Measurements from ENCODE around the gene AGAP1. TPM values are rescaled to one million over a fixed set of nuclear protein-coding genes. Genes with fewer than 3 reads are reported as not detected.

AGAP1 gene
- total RNA-seq, 1 donor from 2014 or later = 43.8 TPM

DNA sequence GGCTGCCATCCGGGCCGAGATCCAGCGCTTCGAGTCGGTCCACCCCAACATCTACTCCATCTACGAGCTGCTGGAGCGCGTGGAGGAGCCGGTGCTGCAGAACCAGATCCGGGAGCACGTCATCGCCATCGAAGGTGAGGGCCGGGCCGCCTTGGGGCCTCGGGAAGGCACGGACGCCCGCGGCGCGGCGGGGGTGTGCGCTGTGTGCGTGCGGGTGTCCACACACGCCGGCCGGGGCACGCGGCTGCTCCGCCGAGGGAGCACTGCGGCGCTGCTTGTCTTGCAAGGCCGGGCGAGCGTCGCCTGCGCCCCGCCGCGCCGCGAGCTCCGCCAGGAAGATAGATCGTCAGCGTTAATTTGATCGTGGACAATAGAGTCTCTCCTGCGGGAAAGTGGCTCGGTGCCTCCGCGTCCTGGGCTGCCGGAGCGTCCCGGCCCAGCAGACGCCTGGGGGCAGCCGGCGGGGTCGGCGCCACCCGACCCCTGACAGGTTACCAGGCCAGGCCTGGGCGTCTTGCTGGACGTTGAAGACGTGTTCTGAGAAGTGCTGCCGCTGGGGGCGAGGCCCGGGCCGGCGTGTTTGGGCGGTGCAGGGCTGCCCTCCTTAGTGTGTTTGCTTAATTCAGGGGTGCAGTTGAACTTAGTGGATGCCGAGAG is 1.0 kb downstream of the AGAP1 start:
- no peak for DNase-seq (ENCODE audit: extremely low spot score, unreplicated experiment)
- peaks cover 9% of the 10 kb centered on the region for H3K9me3 Mint-ChIP-seq (ENCODE audit: unreplicated experiment)
- H3K4me1 Mint-ChIP-seq (ENCODE audit: unreplicated experiment) = peaks cover 33% of the 10 kb centered on the region
- H3K36me3 Mint-ChIP-seq (ENCODE audit: unreplicated experiment) = no peaks in the 10 kb centered on the region
- TF ChIP-seq, protein P1, sequence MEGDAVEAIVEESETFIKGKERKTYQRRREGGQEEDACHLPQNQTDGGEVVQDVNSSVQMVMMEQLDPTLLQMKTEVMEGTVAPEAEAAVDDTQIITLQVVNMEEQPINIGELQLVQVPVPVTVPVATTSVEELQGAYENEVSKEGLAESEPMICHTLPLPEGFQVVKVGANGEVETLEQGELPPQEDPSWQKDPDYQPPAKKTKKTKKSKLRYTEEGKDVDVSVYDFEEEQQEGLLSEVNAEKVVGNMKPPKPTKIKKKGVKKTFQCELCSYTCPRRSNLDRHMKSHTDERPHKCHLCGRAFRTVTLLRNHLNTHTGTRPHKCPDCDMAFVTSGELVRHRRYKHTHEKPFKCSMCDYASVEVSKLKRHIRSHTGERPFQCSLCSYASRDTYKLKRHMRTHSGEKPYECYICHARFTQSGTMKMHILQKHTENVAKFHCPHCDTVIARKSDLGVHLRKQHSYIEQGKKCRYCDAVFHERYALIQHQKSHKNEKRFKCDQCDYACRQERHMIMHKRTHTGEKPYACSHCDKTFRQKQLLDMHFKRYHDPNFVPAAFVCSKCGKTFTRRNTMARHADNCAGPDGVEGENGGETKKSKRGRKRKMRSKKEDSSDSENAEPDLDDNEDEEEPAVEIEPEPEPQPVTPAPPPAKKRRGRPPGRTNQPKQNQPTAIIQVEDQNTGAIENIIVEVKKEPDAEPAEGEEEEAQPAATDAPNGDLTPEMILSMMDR (IDR thresholded peaks at IDR 0.05) = no peak
- peak overlapping the region; percentile 38 for H3K27ac Mint-ChIP-seq (ENCODE audit: unreplicated experiment)
- H3K27me3 Mint-ChIP-seq (ENCODE audit: unreplicated experiment) = peaks cover 2% of the 10 kb centered on the region
- H3K4me3 Mint-ChIP-seq (ENCODE audit: unreplicated experiment) = peak overlapping the region; percentile 83

DNA sequence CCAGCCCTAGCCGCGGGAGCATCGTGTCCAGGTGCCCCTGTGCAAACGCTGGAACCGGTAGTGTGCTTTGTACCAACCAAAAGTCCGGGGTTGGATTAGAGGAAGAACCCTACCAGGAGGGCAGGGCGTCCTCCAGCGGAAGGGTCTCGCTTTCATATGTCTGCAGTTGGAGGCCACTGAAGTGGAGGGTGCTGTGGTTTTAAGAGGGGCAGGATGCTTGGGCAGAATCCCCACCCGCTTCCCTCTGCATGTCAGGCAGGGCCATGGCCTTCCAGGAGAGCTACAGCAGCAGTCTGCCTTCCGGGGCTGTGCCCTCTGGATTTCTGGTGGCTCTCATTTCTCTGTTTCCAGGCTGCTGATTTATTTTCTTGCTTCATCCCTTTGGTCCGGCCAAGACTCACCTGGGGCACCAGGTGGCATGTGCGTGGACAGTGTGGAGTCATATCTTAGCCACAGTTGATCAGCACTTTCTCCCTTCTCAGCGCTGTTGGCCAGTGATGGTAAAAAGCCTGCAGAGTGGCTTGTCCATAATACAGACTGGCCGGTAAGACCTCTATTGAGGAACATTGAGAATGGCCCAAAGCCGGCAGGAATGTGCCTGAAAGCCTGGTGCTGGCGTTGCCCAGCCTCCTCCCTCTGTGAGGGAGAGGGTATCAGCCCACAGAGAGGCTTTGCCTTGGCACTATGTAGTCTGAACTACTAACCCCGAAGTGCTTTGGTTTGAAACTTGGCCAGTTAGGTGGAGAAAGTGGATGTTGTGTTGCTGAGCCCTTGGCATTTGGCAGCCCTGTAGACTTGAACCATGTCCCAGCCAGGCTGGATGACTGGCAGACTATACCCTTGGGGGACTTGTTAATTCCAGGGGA is 1.8 kb downstream of the AGAP1 start:
- peaks cover 38% of the 10 kb centered on the region for H3K4me1 Mint-ChIP-seq (ENCODE audit: unreplicated experiment)
- peak overlapping the region; percentile 38 for H3K27ac Mint-ChIP-seq (ENCODE audit: unreplicated experiment)
- H3K27me3 Mint-ChIP-seq (ENCODE audit: unreplicated experiment) = no peaks in the 10 kb centered on the region
- DNase-seq (ENCODE audit: extremely low spot score, unreplicated experiment) = no peak
- TF ChIP-seq, protein P1 (IDR thresholded peaks at IDR 0.05) = peak; percentile 18
- H3K9me3 Mint-ChIP-seq (ENCODE audit: unreplicated experiment) = peaks cover 5% of the 10 kb centered on the region
- peak overlapping the region; percentile 83 for H3K4me3 Mint-ChIP-seq (ENCODE audit: unreplicated experiment)
- no peaks in the 10 kb centered on the region for H3K36me3 Mint-ChIP-seq (ENCODE audit: unreplicated experiment)

DNA sequence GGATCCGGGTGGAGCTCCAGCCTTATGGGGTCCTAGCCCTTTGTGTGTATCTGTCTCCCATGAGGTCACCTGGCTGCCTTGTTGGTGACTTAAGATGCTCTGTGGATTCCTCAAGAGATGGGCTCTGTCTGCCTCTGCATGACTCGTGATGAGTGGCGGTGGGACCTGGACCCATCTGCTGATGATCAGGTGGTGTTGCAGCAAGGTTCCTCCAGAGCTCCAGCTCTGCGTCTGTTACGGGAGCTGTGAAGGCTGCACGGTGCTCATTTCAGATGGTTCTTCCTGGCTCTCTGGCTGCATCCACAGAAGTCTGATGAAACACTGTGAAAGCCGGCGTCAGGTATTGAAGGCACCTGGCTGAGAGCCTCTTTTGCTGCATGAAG is 2.4 kb downstream of the AGAP1 start:
- TF ChIP-seq, protein P1 (IDR thresholded peaks at IDR 0.05) = no peak
- Mint-ChIP-seq H3K4me1 (ENCODE audit: unreplicated experiment) (peaks cover 44% of the 10 kb centered on the region), H3K9me3 (ENCODE audit: unreplicated experiment) (peaks cover 5% of the 10 kb centered on the region), H3K36me3 (ENCODE audit: unreplicated experiment) (no peaks in the 10 kb centered on the region), H3K27ac (ENCODE audit: unreplicated experiment) (no peak overlapping the region), H3K27me3 (ENCODE audit: unreplicated experiment) (no peaks in the 10 kb centered on the region), H3K4me3 (ENCODE audit: unreplicated experiment) (peak overlapping the region; percentile 83)
- DNase-seq (ENCODE audit: extremely low spot score, unreplicated experiment) = no peak

DNA sequence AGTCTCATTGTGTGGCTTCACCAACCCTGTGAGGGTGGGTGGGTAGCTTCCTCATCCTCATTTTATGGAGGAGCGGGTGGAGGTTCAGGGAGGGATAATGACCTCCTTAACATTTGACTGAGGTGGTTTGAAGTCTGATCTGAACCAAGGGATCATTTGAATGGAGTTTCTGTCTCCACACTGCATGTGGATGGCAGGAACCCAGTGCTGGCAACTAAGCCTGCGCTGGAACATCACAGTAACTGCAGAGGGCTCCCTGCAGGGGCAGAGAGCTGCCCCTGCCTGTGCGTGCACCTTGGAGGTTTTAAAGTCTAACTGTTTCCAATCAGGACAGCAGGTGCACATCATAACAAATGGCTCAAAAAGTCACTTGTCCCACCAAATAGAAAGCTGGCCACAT is 3.3 kb downstream of the AGAP1 start:
- no peak for DNase-seq (ENCODE audit: extremely low spot score, unreplicated experiment)
- Mint-ChIP-seq H3K4me3 (ENCODE audit: unreplicated experiment) (no peak overlapping the region), H3K27me3 (ENCODE audit: unreplicated experiment) (no peaks in the 10 kb centered on the region), H3K36me3 (ENCODE audit: unreplicated experiment) (no peaks in the 10 kb centered on the region), H3K4me1 (ENCODE audit: unreplicated experiment) (peaks cover 52% of the 10 kb centered on the region), H3K27ac (ENCODE audit: unreplicated experiment) (no peak overlapping the region), H3K9me3 (ENCODE audit: unreplicated experiment) (peaks cover 2% of the 10 kb centered on the region)
- TF ChIP-seq, protein P1 (IDR thresholded peaks at IDR 0.05) = no peak

DNA sequence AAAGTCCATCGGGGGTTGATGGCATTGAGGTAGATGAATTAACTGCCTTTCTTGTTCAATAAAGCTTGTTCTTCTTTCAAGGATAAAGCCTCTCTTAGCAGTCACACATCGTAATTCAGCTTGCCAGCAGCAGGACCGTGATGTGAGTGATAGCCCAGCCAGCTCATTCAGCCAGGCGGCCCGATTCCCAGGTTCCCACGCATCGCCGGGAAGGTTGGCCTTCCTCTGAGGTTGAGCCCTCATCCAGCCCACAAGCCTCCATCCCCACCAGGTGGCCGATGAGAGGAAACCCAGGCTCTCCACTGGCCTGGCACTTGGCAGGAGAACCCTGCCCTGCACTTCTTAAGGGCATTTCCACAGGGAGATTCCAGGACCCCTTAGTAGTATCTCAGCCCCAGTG is 4.7 kb downstream of the AGAP1 start:
- Mint-ChIP-seq H3K27ac (ENCODE audit: unreplicated experiment) (no peak overlapping the region), H3K36me3 (ENCODE audit: unreplicated experiment) (no peaks in the 10 kb centered on the region), H3K4me3 (ENCODE audit: unreplicated experiment) (no peak overlapping the region), H3K9me3 (ENCODE audit: unreplicated experiment) (no peaks in the 10 kb centered on the region), H3K27me3 (ENCODE audit: unreplicated experiment) (no peaks in the 10 kb centered on the region), H3K4me1 (ENCODE audit: unreplicated experiment) (peaks cover 53% of the 10 kb centered on the region)
- TF ChIP-seq, protein P1 (IDR thresholded peaks at IDR 0.05) = no peak
- DNase-seq (ENCODE audit: extremely low spot score, unreplicated experiment) = no peak

Measured in osteocyte (in vitro differentiated cells).